NCI-H82 treated with DMSO at 0.1 percent for 48 hours (cell line): ENCODE data around the gene MRPS18A.

ENCODE experiments used
- DNase-seq: peaks from one replicate; lab custom pipeline; 2025; ENCODE audit not compliant: unreplicated experiment; lab: John Stamatoyannopoulos, UW

Gene MRPS18A

DNA sequence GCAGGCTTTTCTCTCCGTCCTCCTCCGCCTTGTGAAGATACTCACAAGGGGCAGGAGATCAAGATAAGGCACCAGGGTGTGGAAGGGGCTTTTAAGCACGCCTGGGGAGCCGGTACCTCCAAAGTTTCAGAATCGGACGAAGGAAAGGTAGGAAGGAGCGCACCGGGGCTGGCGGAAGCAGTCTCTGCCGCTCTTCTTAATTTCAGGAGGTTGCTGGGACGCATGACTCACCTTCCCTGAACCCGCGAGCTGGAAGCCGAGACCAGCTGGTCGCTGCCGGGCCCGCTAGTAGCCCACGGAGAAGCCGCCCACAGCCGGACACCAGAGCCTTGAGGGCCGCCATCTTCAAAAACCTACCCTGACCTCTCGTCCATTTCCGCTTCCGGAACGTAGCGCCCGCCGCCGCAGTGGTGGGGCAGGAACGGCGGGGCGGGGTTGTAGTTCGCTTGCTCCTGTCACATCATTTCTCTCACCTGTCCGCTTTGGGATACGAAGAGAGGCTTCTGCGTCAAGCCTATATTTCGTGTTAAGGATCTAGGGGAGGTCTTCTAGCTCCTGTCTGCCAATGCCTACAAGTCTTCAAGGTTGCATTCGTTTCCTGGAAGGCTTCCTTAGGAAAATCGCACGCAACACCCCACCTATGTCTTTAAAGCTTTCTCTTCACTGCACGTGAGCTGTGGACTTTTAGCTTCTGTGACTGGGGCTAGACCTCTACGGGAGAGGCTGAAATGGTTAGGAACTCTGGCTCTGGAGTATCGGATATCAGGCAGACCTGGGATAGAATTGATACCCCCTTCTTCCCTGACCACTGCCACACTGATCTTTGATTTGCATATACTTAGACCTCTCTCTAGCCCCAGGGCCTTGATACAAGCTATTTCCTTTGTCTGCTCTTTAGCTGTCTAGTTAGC lies at the start of gene MRPS18A:
TSS of gene MRPS18A (minus strand) at position 355 of the 911 bp plus-strand sequence. CDS start at position 343, 12 bp downstream.
- peak; percentile 36 for DNase-seq

DNA sequence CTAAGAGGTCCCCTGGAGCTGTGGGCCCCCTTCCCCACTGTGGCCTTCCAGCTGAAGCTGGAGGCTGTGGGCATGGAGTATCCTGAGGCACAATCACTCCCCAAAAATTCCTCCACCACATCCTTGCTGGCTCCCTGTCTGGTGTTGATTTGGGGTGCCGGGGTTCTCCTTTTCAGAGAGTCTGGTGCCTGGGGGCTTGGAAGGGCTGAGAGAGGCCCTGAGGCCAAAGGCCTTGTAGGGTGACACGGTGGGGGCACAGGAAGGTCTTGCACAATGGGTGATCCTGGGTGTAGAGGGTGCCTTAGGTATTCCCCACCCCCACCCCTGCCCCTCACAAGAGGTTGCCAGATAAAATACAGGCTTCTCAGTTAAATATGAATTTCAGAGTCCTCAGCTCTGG lies 49.3 kb upstream of the MRPS18A start:
- DNase-seq: no peak

DNA sequence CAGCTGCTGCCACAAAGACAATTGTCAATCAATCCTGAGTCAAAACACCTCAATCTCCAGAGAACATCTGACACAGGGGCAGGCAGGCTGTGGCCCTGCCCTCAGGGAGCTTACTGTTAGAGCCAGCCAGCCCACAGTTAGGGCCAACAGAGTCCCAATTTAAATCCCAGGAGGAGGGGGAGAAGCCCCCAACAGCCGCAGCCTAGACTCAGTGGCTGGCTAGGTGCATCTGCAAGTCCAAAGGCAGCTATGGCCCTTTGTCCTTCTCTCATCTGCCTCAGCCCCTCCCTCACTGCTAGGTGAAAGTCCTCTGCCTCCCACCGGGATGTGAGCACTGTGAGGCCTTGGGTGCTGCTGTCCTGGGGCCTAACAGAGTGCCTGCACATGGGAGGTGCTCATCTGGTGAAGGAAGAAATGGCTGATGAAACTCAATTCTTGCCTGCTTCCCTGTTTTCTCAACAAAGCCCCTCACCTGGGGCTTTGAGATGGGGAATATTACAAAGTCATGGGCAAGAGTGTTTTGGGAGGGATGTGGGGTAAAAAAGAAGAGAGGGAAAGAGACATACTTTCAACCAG lies 48.7 kb upstream of the MRPS18A start:
- no peak for DNase-seq

DNA sequence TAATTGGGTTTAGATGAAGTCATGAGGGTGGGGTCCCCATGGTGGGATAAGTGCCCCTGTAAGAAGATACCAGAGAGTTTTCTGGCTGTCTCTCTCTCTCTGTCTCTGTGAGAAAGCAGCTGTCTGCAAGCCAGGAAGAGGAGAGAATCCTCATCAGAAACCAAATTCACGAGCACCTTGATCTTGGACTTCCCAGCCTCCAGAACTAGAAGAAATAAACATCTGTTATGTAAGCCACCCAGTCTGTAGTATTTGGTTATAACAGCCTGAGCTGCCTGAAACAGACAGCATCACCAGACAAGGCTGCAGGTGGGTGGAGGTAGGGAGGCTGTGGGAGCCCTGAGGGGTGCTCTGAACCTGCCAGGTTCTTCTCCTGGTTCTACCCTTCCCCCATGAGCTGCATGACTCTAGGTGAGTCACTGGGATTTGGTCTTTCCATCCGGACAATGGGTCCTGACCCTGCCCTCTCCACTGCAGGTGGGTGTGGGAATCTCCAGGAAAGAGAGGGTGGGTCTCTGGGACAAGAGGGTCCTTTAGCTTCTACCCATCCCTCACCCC lies 48.1 kb upstream of the MRPS18A start:
- no peak for DNase-seq

DNA sequence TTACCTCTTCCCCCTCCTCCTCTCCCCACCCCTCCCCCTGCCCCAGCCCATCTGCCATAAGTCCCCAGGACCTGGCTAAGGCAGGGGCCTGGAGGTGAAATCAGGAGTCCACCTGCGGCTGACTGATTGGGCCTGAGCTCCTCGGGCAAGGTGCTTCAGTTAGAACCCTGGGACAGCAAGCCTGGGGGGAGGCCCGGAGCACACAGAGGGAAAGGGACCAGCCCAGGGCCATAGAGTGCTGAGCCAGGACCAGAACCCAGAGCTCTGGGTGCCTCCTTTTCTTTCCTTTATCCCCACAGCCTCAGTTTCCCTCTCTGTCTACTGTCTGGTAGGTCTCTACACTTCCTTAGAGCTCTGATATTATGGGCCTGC lies 46.7 kb upstream of the MRPS18A start:
- DNase-seq: no peak

DNA sequence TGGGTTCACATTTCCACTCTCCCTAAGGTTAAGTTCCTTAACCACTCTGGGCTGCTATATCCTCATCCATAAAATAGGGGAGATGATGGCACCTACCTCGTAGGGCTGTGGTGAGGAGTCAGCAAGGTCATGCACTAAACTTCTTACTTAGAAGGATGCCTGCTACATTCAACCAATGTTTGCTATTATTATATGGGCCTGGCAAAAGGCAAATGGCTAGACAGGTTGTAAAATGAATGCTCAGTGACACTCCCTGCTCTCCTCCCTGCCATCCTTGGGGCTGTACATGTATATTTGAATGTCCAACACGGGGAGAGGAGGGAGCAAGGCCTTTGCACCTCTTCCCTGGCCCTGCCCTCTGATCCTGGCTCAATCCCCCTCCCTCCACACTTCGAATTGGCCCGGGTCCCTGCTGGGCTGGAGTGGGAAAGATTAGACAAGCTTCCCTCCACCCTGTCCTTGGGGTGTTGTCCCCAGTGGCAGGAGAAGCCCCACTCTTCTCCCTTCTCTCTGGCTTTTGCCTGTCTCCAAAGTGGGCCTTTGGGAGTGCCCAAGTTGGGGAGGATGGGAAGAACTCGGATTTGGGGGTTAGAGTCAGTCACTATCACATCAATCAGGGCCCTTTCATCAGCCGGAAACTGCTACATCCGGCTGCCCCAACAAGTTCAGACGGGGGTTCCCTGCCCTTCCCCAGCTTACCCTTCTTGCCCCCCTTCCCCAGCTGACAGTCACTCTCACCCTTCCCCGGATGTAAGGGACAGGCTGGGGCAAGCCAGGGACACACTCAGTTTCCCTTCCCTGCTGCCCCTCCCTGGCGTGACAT lies 46.1 kb upstream of the MRPS18A start:
- no peak for DNase-seq

DNA sequence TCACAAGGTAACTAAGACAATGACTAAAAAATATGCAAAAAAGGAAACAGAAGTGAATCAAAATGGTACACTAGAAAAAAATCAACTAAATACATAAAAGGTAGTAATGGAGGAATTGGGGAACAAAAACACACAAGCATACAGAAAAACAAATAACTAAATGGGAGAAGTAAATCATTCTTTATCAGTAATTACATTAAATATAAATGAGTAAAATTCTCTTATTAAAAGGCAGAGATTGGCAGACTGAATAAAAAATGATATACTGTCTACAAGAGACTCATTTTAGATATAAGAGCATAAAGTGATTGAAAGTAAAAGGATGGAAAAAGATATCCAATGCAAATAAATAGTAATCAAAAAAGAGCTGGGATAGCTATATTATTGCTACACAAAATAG lies 43.0 kb upstream of the MRPS18A start:
- DNase-seq: no peak

DNA sequence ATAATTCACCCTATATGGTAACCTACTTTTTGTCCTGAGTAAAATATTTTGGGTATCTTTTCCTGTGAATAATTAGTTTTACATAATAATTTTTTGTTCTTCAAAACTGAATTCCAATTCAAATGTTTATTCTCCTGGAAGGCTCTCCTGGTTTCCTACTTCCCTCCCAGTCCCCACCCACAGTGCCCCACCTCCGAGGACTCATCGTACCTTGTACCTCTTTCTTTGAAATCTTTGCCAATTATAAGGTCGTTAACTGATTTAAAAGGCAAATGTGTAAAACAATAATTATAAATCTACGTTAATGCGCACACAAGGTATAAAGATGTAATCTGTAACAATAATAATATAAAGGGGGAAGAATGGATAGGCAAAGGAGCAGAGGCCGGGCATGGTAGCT lies 41.9 kb upstream of the MRPS18A start:
- DNase-seq: no peak

DNA sequence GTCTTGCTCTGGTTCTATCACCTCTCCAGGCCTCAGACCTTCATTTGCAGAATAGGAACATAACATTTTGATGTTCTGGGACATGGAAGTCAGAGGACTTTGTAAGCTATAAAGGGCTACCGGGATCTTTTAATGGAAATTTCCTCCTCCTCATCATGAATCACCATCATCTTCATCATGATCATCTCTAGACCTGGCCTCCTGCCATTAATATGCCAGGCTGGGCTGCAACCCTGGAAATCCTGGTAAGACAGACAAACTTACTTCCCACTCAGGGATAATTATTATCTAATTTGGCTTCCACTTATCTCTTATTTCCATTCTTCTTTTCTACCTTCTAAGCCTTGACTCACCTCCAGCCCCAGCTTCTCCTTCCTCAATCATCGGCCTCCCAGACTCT lies 41.0 kb upstream of the MRPS18A start:
- DNase-seq: no peak

DNA sequence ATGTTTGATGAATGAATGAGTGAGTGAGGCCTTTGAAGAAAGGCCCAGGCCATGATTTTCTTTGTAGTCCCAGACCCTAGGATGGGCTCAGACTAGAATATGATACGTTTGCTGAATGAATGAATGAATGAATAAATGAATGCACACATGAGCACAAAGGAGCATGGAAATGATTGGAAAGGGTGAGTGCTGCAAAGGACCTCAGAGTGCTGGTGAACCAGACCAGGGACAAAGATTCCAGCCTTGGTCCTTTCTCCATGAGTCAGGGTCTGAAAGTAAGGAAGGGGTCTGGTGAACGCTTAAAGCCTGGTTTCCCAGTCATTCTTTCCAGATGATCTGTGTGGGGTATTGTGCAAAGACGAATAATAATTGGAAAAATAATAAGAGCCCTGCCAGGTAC lies 40.0 kb upstream of the MRPS18A start:
- DNase-seq: no peak

DNA sequence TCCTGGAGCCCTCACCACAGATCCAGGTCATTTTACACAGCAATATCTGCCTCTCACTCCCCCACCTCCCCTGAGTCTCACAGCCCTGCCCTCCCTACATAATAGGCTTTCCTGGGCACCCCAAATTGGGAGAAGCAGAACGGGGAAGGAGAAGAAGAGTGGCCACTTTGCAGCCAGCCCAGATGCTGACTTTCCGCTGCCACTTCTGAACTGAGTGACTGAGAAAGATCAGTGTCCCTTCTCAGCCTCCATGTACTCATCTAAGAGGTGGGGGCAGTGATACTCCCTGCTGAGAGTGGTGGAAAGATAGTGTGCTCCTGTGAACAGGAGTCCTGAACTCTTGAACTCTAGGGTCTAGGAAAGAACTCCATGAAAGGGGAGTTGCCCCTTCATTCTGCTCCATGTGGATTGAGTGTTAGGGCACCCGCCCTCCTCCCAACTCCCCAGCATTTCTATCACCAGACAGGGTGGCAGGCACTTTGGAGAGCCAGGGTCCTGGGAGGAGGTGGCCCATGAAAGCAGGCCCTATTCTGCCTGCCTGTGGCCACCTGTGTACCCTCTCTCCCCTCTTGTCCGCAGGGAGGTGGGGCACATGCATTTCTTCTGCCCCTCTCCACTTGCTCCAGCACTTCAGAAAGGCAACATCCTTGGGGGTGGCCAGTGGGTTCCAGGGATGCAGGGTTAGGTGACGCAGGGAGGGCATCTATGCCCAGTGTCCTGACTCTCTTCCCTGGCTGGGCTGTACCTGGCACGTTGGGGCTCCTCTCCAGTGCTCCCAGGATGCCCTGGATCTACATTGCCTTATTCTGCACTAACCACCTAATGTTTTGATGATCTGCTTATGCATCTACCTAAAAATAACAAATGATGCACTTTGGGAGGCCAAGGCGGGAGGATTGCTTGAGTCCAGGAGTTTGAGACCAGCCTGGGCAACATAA lies 38.3 kb upstream of the MRPS18A start:
- no peak for DNase-seq

DNA sequence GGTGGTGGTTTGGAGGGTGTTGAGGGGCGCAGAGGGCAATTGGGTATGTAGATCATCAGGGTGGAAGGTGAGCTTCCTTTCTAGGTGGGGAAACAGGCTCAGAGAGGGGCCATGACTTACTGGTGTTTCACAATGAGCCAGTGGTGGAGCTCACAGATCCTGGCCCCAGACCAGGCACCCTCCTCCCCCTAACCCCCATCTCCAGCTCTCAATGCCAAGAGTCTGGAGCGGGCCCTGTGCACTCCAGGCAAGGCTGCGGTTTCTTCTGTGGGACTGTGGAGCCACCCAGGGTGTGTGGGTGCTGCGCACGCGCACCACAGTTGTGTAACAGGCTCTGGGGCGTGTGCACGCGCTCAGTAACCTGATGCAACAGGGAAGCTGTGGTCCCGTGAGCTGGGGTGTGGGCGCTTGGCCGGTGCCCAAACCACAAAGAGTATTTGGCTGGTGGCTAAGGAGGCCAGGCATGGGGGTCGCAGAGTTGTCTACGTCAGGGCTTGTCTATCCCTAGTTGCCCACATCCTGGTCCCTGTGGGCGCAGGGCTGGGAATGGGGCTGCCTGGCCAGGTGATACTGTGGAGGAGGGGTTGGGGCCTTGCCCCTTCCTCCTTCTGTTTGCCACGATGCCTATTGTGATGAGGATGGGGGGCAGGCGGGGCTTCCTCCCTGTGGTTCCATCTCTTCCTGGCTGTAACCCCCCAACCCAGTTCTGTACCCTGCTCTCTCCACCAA lies 37.5 kb upstream of the MRPS18A start:
- DNase-seq: no peak

DNA sequence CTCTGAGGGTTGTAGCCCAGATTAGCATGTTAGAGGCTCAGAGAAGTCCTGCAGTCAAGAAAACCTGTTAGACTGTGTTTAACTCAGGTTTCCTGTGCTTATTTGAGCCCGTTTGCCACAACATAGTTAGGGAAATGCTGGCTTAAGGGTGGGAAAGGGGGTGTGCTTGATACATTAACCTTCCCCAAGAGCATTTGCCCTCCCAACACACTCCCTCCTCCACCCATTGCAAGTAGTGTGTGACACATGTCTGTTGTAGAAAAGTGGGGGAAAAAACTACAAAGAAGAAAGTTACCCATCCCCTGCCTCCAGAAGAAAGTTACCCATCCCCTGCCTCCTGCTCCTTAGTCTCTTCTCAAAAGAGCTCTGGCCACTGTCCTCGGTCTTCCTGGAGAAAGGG lies 36.8 kb upstream of the MRPS18A start:
- no peak for DNase-seq

DNA sequence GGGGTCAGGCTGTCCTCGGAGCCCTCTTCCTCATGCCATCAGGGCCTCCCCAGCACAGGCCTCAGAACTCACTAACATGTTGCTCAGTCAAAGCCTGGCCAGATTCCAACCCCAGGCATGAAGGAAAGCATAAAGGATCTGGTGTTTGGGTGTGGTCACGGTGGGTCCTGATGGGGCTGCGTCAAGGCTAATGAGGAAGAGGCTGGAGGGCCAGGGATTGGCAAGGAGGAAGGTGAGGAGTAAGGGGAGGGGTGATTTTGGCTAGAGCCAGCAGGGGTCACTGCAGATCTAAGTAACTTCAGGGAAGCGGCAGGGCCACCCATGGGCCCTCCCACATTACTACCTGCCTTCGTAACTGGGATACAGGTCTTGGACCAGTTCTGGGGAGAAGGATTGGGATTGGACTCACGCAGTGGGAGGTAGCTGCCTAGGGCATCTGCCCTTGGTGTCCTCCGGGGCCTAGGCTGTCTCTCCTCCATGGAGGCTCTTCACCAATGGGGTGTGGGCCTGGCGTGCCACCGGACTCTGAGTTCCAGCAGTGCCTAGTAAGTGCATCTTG lies 36.2 kb upstream of the MRPS18A start:
- DNase-seq: peak; percentile 51

DNA sequence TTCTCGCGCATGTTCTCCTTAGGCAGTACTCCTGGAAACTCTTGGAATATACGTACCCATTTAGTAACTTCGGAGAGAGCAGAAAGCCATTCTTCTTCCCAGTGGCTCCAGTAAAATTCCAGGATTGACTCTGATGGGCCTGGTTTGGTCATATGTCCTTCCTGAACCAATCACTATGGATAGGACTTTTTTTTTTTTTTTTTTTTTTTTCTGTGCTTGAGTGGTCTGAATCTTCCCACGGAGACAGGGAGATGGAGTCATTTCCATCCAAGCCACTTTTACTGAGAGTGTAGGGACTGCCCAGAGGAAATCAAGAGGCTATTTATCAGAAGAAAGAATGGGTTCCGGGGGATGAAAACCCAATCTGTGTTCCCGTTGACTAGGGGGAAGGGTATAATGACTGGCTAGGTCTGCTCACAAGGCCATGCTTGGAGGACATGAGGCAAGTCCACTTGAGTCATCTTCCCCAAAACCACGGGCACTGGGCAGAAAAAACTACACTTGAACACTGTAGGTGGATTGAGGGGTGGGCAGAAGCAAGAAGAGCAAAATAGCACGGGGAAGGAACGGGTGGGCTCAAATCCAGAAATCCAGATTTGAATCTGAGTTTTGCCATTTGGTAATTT lies 35.4 kb upstream of the MRPS18A start:
- DNase-seq: no peak

DNA sequence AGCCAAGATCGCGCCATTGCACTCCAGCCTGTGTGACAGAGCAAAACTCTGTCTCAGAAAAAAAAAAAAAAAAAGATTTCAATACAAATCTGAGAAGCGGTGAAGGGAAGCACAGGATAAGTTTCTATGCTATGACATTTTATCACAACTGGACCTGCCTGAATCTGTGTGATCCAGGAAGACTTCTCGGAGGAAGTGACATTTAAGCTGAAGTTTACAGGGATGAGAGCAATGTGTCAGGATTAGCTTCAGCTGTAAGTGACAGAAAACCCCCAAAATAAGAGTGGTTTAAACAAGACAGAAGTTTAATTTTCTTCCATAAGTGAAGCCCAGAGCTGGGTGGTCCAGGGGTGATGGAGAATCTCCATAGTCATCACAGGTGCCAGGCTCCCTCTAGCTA lies 33.4 kb upstream of the MRPS18A start:
- no peak for DNase-seq

DNA sequence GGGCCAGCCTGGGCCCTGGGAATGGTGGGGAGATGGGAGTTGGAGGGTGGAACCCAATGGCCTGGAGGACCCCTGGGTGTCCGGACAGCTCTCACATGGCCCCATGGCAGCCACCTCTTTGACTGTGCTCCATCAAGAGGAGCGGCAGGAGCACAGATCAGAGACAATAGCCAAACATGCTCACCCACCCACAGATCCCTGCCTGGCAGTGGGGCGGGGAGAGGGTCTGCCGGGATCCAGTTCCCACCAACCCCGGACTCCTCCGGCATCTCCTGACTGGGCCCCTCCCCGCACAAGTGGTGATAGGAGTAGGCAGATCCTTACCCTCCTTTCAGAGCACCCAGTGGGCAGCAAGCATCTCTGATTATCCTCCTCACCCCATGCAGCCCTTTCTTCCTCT lies 31.9 kb upstream of the MRPS18A start:
- DNase-seq: no peak

DNA sequence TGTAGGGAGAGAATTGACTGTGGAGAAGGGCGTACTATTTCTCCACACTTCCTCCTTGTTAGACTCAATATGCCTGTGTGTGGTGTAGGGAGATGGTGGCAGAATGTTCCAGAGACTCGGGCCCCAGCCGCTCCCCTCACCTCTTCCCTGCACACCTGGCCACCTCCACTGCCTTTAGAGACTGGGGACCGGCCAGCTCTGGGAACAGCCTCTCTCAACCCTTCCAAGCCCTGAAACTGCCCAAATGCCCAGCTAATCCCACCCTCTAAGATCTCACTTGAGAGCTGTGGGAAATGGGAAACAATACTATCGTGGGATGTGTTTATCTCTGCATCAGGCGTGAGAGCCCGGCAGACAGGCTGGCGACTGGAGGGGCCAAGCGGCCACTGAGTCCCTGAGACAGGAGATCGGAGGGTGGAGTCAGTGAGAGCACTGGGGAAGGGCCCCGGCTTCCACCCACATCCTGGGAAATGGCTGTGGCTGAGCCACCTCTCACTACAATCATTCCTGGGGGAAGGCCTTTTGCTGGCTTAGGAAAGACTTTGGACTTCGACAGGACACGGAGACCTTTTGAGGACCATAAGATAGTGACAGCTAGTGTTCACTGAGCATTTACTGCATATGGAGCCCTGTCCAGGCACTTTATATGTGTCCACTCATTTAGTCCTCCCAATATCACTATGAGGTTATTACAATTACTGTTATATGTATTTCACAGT lies 31.0 kb upstream of the MRPS18A start:
- no peak for DNase-seq
